ENCODE data around the gene CEP20.

CEP20 gene

GRCh38 chr16:15897834-15898254 is 9.4 kb upstream of the CEP20 start:
- no peak for TF ChIP-seq CTCF (IDR thresholded peaks at IDR 0.05; ENCODE audit: low read depth, low read length)
- no peak for DNase-seq (ENCODE audit: extremely low read depth, low read depth)

GRCh38 chr16:15897121-15897780 is 8.8 kb upstream of the CEP20 start:
- TF ChIP-seq CTCF (IDR thresholded peaks at IDR 0.05; ENCODE audit: low read depth, low read length): no peak
- no peak for DNase-seq (ENCODE audit: extremely low read depth, low read depth)

GRCh38 chr16:15894571-15895374 is 6.4 kb upstream of the CEP20 start:
- no peak for DNase-seq (ENCODE audit: extremely low read depth, low read depth)
- no peak for TF ChIP-seq CTCF (IDR thresholded peaks at IDR 0.05; ENCODE audit: low read depth, low read length)

- TF ChIP-seq CTCF (IDR thresholded peaks at IDR 0.05; ENCODE audit: low read depth, low read length): no peak
- no peak for DNase-seq (ENCODE audit: extremely low read depth, low read depth)
Observed at GRCh38 chr16:15891508-15891907, 3.1 kb upstream of the CEP20 start.

GRCh38 chr16:15887283-15887682 is 1.1 kb downstream of the CEP20 start:
- TF ChIP-seq CTCF (IDR thresholded peaks at IDR 0.05; ENCODE audit: low read depth, low read length): no peak

GRCh38 chr16:15886078-15886477 is 2.3 kb downstream of the CEP20 start:
- TF ChIP-seq CTCF (IDR thresholded peaks at IDR 0.05; ENCODE audit: low read depth, low read length): no peak
- DNase-seq (ENCODE audit: extremely low read depth, low read depth): no peak

More at GRCh38 chr16:15887283-15887682, 1.1 kb downstream of the CEP20 start:
- no peak for DNase-seq (ENCODE audit: extremely low read depth, low read depth)

- no peak for TF ChIP-seq CTCF (IDR thresholded peaks at IDR 0.05; ENCODE audit: low read depth, low read length)
- no peak for DNase-seq (ENCODE audit: extremely low read depth, low read depth)
Observed at GRCh38 chr16:15885560-15886001, 2.8 kb downstream of the CEP20 start.

All from AG09319 (cell line).